ENCODE measurements around the gene OBSCN. TPM values are rescaled to one million over a fixed set of nuclear protein-coding genes. Genes with fewer than 3 reads are reported as not detected.

OBSCN gene
- total RNA-seq, 1 donor from 2014 or later = 28.6 TPM

DNA sequence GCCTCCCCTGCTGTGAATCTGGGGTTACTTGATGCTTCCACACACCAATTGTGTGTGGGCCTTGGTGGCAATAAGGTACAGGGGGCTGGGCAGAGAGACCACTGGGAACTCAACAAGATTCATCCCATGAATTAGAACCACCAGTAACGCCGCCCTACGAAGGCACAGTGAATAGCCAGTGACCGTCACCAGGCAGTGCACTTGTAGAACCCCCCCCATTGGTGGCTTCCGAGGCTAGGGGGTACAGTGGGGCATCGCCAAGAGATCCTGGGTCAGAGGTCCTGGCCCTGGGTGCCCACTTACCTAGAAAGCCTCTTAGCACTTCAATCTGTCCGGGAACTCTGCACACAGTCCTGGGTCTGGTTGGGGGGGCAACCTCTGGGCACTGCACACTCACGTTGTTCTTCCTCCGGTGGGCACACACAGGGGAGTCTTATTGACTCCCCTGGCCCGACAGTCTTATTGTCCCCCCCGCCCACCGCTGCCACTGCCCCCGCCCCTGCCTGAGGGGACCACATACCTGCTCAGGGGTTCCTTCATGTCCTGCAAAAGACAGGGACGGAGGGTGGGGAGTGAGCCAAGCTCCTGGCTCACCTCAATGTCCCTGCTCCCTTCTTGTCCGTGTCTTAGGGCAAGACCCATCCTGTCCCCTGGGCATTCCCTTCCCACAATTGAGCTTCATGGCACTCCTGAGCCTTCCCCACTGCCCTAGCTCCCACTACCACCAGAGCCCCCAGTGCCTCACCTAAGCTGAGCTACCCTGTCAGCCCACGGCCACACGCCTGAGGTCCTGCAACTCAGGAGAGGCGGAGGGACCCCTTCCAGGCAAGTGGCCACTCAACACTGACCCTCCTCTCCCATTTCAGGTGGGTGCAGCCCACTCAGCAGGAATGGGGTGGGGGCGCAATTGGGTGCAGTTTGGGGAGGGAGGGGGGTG lies 201.3 kb downstream of the OBSCN start:
- no peak for DNase-seq (ENCODE audit: low spot score in 2 of 2)
- Histone ChIP-seq H3K9me3 (no peaks in the 10 kb centered on the region), H3K27ac (no peak overlapping the region), H3K4me3 (no peak overlapping the region), H3K27me3 (no peaks in the 10 kb centered on the region), H3K36me3 (no peaks in the 10 kb centered on the region), H3K4me1 (peaks cover 17 to 26% of the 10 kb centered on the region in 2 donors)
- intact Hi-C loops (cut with DNase I) = loop anchor here (5.0 to 10.0 kb wide), 4 partner anchors 53 to 1098 kb away; partner anchors contain the start of gene NUP133
- TF ChIP-seq, protein P1, sequence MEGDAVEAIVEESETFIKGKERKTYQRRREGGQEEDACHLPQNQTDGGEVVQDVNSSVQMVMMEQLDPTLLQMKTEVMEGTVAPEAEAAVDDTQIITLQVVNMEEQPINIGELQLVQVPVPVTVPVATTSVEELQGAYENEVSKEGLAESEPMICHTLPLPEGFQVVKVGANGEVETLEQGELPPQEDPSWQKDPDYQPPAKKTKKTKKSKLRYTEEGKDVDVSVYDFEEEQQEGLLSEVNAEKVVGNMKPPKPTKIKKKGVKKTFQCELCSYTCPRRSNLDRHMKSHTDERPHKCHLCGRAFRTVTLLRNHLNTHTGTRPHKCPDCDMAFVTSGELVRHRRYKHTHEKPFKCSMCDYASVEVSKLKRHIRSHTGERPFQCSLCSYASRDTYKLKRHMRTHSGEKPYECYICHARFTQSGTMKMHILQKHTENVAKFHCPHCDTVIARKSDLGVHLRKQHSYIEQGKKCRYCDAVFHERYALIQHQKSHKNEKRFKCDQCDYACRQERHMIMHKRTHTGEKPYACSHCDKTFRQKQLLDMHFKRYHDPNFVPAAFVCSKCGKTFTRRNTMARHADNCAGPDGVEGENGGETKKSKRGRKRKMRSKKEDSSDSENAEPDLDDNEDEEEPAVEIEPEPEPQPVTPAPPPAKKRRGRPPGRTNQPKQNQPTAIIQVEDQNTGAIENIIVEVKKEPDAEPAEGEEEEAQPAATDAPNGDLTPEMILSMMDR (IDR thresholded peaks at IDR 0.05) = no peak

GRCh38 chr1:228410015-228410414 lies 202.2 kb downstream of the OBSCN start:
- Histone ChIP-seq H3K27me3 (no peaks in the 10 kb centered on the region), H3K27ac (no peak overlapping the region), H3K9me3 (no peaks in the 10 kb centered on the region), H3K4me3 (no peak overlapping the region), H3K36me3 (no peaks in the 10 kb centered on the region), H3K4me1 (peaks cover 12 to 17% of the 10 kb centered on the region in 2 donors)
- TF ChIP-seq, protein P1 (IDR thresholded peaks at IDR 0.05) = no peak
- DNase-seq (ENCODE audit: low spot score in 2 of 2) = no peak
- intact Hi-C loops (cut with DNase I) = no loop called here

- TF ChIP-seq, protein P1 (IDR thresholded peaks at IDR 0.05) = no peak
- no peaks in the 10 kb centered on the region for H3K36me3 ChIP-seq
- intact Hi-C loops (cut with DNase I) = no loop called here
- peaks cover 6 to 10% of the 10 kb centered on the region in 2 donors for H3K4me1 ChIP-seq
- DNase-seq (ENCODE audit: low spot score in 2 of 2) = no peak
- H3K27ac ChIP-seq = no peak overlapping the region
- peaks cover 5% of the 10 kb centered on the region for H3K27me3 ChIP-seq
- no peak overlapping the region for H3K4me3 ChIP-seq
- H3K9me3 ChIP-seq = no peaks in the 10 kb centered on the region
Measured at GRCh38 chr1:228410671-228411070, 202.8 kb downstream of the OBSCN start.

DNA sequence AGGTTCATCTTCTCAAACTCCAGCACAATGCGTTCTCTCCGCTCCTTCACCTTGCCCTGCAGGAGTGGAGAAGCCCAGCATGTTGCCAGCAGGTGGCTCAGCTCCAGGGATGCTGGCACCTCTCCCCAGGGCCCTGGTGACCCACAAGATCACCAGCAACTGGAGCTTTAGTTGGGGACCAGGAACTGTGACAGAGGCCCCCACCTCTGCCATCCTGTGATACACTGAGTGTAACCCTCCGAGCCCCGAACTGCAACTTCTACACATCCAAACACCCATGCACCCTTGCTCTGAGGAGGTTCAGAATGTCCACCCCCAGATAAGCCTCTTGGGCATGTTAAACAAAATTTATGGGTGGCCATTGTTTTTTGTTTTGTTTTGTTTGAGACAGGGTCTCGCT lies 203.3 kb downstream of the OBSCN start:
- peaks cover 10% of the 10 kb centered on the region for H3K27me3 ChIP-seq
- no peak for DNase-seq (ENCODE audit: low spot score in 2 of 2)
- TF ChIP-seq, protein P1 (IDR thresholded peaks at IDR 0.05) = no peak
- H3K4me1 ChIP-seq = peaks cover 4 to 9% of the 10 kb centered on the region in 2 donors
- intact Hi-C loops (cut with DNase I) = no loop called here
- H3K4me3 ChIP-seq = no peak overlapping the region
- H3K36me3 ChIP-seq = no peaks in the 10 kb centered on the region
- H3K9me3 ChIP-seq = no peaks in the 10 kb centered on the region
- H3K27ac ChIP-seq = no peak overlapping the region

- no peaks in the 10 kb centered on the region for H3K36me3 ChIP-seq
- no peak overlapping the region for H3K4me3 ChIP-seq
- peaks cover 10 to 16% of the 10 kb centered on the region in 2 donors for H3K4me1 ChIP-seq
- intact Hi-C loops (cut with DNase I) = no loop called here
- no peak overlapping the region for H3K27ac ChIP-seq
- peaks cover 16% of the 10 kb centered on the region for H3K27me3 ChIP-seq
- no peak for DNase-seq (ENCODE audit: low spot score in 2 of 2)
- no peaks in the 10 kb centered on the region for H3K9me3 ChIP-seq
- TF ChIP-seq, protein P1 (IDR thresholded peaks at IDR 0.05) = no peak
Measured at GRCh38 chr1:228411548-228412430, 203.9 kb downstream of the OBSCN start.
